Gastroesophageal sphincter (tissue), 3 donors: ENCODE data around the gene ARMCX4.
"Not testable (repeated sequence)": the region's sequence is repeated elsewhere in the genome, so short reads cannot be mapped to it uniquely, and the experiment has no call there.

Source experiments
- EP300 ChIP-seq: sonication (generic); formaldehyde crosslinking; IDR thresholded peaks from one replicate; pipeline ENCODE4 v1.6.1; 2017; ENCODE audit warnings: antibody characterized with exemption, mild to moderate bottlenecking
- POLR2A ChIP-seq, 2 donors: fragments of 450-650 bp; IDR thresholded peaks; one replicate each; pipeline ENCODE4 v1.6.1; 2017; ENCODE audit warnings: antibody characterized with exemption in 2 of 2, mild to moderate bottlenecking in 2 of 2, moderate library complexity in 1 of 2
- TF ChIP-seq, protein P1 (sequence below), 4 experiments: fragments of 200-600 bp in 2 of 4; fragments of 450-650 bp in 2 of 4; sonication (generic) in 1 of 4; IDR thresholded peaks; one replicate each; pipeline ENCODE4 v1.5.1; 2017 to 2019; ENCODE audit warnings: antibody characterized with exemption in 4 of 4, mild to moderate bottlenecking in 2 of 4, moderate library complexity in 2 of 4

DNA sequence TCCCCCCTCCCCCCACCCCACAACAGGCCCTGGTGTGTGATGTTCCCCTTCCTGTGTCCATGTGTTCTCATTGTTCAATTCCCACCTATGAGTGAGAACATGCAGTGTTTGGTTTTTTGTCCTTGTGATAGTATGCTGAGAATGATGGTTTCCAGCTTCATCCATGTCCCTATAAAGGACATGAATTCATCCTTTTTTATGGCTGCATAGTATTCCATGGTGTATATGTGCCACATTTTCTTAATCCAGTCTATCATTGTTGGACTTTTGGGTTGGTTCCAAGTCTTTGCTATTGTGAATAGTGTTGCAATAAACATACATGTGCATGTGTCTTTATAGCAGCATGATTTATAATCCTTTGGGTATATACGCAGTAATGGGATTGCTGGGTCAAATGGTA lies 17.7 kb downstream of the ARMCX4 start:
- TF ChIP-seq POLR2A (IDR thresholded peaks at IDR 0.05); EP300: not testable (repeated sequence)
- TF ChIP-seq, protein P1, sequence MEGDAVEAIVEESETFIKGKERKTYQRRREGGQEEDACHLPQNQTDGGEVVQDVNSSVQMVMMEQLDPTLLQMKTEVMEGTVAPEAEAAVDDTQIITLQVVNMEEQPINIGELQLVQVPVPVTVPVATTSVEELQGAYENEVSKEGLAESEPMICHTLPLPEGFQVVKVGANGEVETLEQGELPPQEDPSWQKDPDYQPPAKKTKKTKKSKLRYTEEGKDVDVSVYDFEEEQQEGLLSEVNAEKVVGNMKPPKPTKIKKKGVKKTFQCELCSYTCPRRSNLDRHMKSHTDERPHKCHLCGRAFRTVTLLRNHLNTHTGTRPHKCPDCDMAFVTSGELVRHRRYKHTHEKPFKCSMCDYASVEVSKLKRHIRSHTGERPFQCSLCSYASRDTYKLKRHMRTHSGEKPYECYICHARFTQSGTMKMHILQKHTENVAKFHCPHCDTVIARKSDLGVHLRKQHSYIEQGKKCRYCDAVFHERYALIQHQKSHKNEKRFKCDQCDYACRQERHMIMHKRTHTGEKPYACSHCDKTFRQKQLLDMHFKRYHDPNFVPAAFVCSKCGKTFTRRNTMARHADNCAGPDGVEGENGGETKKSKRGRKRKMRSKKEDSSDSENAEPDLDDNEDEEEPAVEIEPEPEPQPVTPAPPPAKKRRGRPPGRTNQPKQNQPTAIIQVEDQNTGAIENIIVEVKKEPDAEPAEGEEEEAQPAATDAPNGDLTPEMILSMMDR (IDR thresholded peaks at IDR 0.05): not testable (repeated sequence)
